NCI-H1417 treated with DMSO at 0.1 percent for 48 hours (cell line): ENCODE results near the gene RNASE12.
"Not testable (repeated sequence)": the region's sequence is repeated elsewhere in the genome, so short reads cannot be mapped to it uniquely, and the experiment has no call there.

ENCODE experiments used
- DNase-seq: peaks from one replicate; lab custom pipeline; 2025; lab: John Stamatoyannopoulos, UW

Gene RNASE12

GRCh38 chr14:20614038-20614840 is 23.1 kb upstream of the RNASE12 start:
- DNase-seq, result no peak

- DNase-seq, result peak; percentile 97
Measured at GRCh38 chr14:20613094-20614037, 22.2 kb upstream of the RNASE12 start.

GRCh38 chr14:20612403-20612802 is 21.2 kb upstream of the RNASE12 start:
- DNase-seq, result no peak

- DNase-seq, result no peak
Measured at GRCh38 chr14:20611277-20611676, 20.1 kb upstream of the RNASE12 start.

GRCh38 chr14:20610002-20610765 is 19.0 kb upstream of the RNASE12 start:
- peak; percentile 67 for DNase-seq

GRCh38 chr14:20609215-20610001 is 18.2 kb upstream of the RNASE12 start:
- peak; percentile 80 for DNase-seq

GRCh38 chr14:20608383-20609110 is 17.4 kb upstream of the RNASE12 start:
- no peak for DNase-seq

GRCh38 chr14:20607617-20608016 is 16.4 kb upstream of the RNASE12 start:
- DNase-seq, result no peak

- DNase-seq, result no peak
Measured at GRCh38 chr14:20606902-20607242, 15.7 kb upstream of the RNASE12 start.

GRCh38 chr14:20606190-20606901 is 15.2 kb upstream of the RNASE12 start:
- no peak for DNase-seq

- no peak for DNase-seq
Measured at GRCh38 chr14:20603813-20604690, 12.9 kb upstream of the RNASE12 start.

- DNase-seq, result no peak
Measured at GRCh38 chr14:20602583-20602982, 11.4 kb upstream of the RNASE12 start.

GRCh38 chr14:20601522-20601921 is 10.3 kb upstream of the RNASE12 start:
- DNase-seq, result no peak

- no peak for DNase-seq
Measured at GRCh38 chr14:20597108-20597507, 5.9 kb upstream of the RNASE12 start.

- not testable (repeated sequence) for DNase-seq
Measured at GRCh38 chr14:20595726-20596125, 4.5 kb upstream of the RNASE12 start.

GRCh38 chr14:20592574-20592973 is 1.4 kb upstream of the RNASE12 start:
- DNase-seq, result no peak

- DNase-seq, result no peak
Measured at GRCh38 chr14:20587489-20588154, 3.6 kb downstream of the RNASE12 start, which contains the start of gene RNASE11. Gene RNASE11, minus strand, starts transcription at chr14:20588001.

- no peak for DNase-seq
Measured at GRCh38 chr14:20583908-20584307, 7.3 kb downstream of the RNASE12 start.
